CD4-positive, alpha-beta T cell (primary cell): Measurements from ENCODE around the gene HECTD1. TPM values are rescaled to one million over a fixed set of nuclear protein-coding genes. Genes with fewer than 3 reads are reported as not detected.

Source experiments
- ATAC-seq: fragments of 200-7000 bp; cut with Tn5 transposase; one replicate; pipeline ENCODE4 v1.10.0; 2022; ENCODE audit warnings: mild to moderate bottlenecking; ENCODE audit not compliant: poor library complexity
- CTCF ChIA-PET: fragments of 350-600 bp; sonication (Branson Sonifier 250); formaldehyde crosslinking; loops from one replicate; lab custom pipeline; 2021; ENCODE audit warnings: antibody characterized with exemption, inconsistent platforms; lab: Charles Lee
- POLR2A ChIA-PET: fragments of 350-600 bp; sonication (Branson Sonifier 250); formaldehyde crosslinking; loops from one replicate; lab custom pipeline; 2021; ENCODE audit warnings: antibody characterized with exemption, inconsistent platforms; lab: Charles Lee
- DNase-seq, 14 experiments: peaks; one replicate each; pipeline ENCODE4 v3.0.0-alpha.2; 2013 to 2020; ENCODE audit warnings: mixed read lengths in 2 of 14
- H3K27ac ChIP-seq, 2 donors: one replicate each; pipeline versions ENCODE4 v1.5.1 to v1.7.0; 2013; ENCODE audit warnings: low read length in 2 of 2, low read depth in 1 of 2, mild to moderate bottlenecking in 1 of 2
- H3K27me3 ChIP-seq, 2 experiments: 1 replicate in 1 of 2; 2 replicates in 1 of 2; pipeline versions ENCODE4 v1.6.1 to v1.7.0; 2013; ENCODE audit warnings: low read length in 2 of 2, control low read depth in 1 of 2, mild to moderate bottlenecking in 1 of 2, moderate library complexity in 1 of 2; ENCODE audit not compliant: insufficient read depth in 2 of 2, control insufficient read depth in 1 of 2
- H3K36me3 ChIP-seq: one replicate; pipeline ENCODE4 v1.6.1; 2013; ENCODE audit warnings: low read length, control low read depth; ENCODE audit not compliant: insufficient read depth
- H3K4me1 ChIP-seq: one replicate; pipeline ENCODE4 v1.6.1; 2013; ENCODE audit warnings: low read length, control low read depth; ENCODE audit not compliant: insufficient read depth
- H3K4me3 ChIP-seq: one replicate; pipeline ENCODE4 v1.5.1; 2013; ENCODE audit warnings: mild to moderate bottlenecking, low read length, moderate library complexity
- H3K9me3 ChIP-seq, 2 experiments: 1 replicate in 1 of 2; 2 replicates in 1 of 2; pipeline versions ENCODE4 v1.6.1 to v1.7.0; 2013; ENCODE audit warnings: low read length in 2 of 2, mild to moderate bottlenecking in 2 of 2, control low read depth in 1 of 2, moderate library complexity in 1 of 2; ENCODE audit not compliant: control insufficient read depth in 1 of 2, insufficient read depth in 1 of 2
- H3K27ac Mint-ChIP-seq: one replicate; pipeline ENCODE4 v1.8.0; 2020; ENCODE audit warnings: mixed read lengths
- H3K27me3 Mint-ChIP-seq: one replicate; pipeline ENCODE4 v1.8.0; 2021; ENCODE audit warnings: mixed read lengths
- H3K36me3 Mint-ChIP-seq: one replicate; pipeline ENCODE4 v1.8.0; 2021; ENCODE audit warnings: low read depth, mixed read lengths
- H3K4me1 Mint-ChIP-seq: one replicate; pipeline ENCODE4 v1.8.0; 2021; ENCODE audit warnings: low read depth, mixed read lengths
- H3K4me3 Mint-ChIP-seq: one replicate; pipeline ENCODE4 v1.8.0; 2020; ENCODE audit warnings: mild to moderate bottlenecking, mixed read lengths
- H3K9me3 Mint-ChIP-seq: one replicate; pipeline ENCODE4 v1.8.0; 2020; ENCODE audit warnings: mixed read lengths
- CTCF ChIP-seq: fragments of 200-600 bp; IDR thresholded peaks from one replicate; pipeline ENCODE4 v1.8.0; 2022; ENCODE audit warnings: antibody characterized with exemption, mild to moderate bottlenecking
- intact Hi-C, 2 experiments: fragments of 100-400 bp; cut with DNase I in 1 of 2; cut with micrococcal nuclease in 1 of 2; formaldehyde crosslinking; loops; one replicate each; pipeline versions ENCODE4 v1.15.1 to v1.9.0; 2023 to 2025; cut with DNase I, micrococcal nuclease
- total RNA-seq, 174 experiments: library from RNA in 2 of 174; stranded (reverse) in 2 of 174; gene quantifications; one replicate each; pipeline ENCODE4 v1.2.3 and lab custom pipeline; 2021 to 2026

HECTD1 gene
- total RNA-seq, 2 experiments from 2014 or later: 162 to 168 TPM

GRCh38 chr14:31241450-31242114 is 34.0 kb upstream of the HECTD1 start:
- no peak overlapping the region for H3K4me3 Mint-ChIP-seq
- intact Hi-C loops: no loop called here
- no peak overlapping the region for H3K4me3 ChIP-seq
- ATAC-seq: no peak
- no peaks in the 10 kb centered on the region for H3K27me3 ChIP-seq
- no peak for TF ChIP-seq CTCF
- no peaks in the 10 kb centered on the region for H3K9me3 ChIP-seq
- H3K36me3 ChIP-seq: no peaks in the 10 kb centered on the region
- peaks cover 10% of the 10 kb centered on the region for H3K4me1 ChIP-seq
- H3K36me3 Mint-ChIP-seq: no peaks in the 10 kb centered on the region
- POLR2A ChIA-PET: no interaction called here
- no peak for DNase-seq
- H3K27me3 Mint-ChIP-seq: no peaks in the 10 kb centered on the region
- no peak overlapping the region for H3K27ac ChIP-seq
- CTCF ChIA-PET: no interaction called here
- H3K4me1 Mint-ChIP-seq: peaks cover 4% of the 10 kb centered on the region
- H3K27ac Mint-ChIP-seq: no peak overlapping the region
- no peaks in the 10 kb centered on the region for H3K9me3 Mint-ChIP-seq

GRCh38 chr14:31239741-31240140 is 32.1 kb upstream of the HECTD1 start:
- POLR2A ChIA-PET: no interaction called here
- no peak overlapping the region for H3K4me3 Mint-ChIP-seq
- Histone ChIP-seq H3K36me3 (no peaks in the 10 kb centered on the region), H3K9me3 (no peaks in the 10 kb centered on the region), H3K4me1 (peaks cover 10% of the 10 kb centered on the region), H3K27ac (no peak overlapping the region), H3K4me3 (no peak overlapping the region), H3K27me3 (no peaks in the 10 kb centered on the region)
- peaks cover 4% of the 10 kb centered on the region for H3K4me1 Mint-ChIP-seq
- H3K36me3 Mint-ChIP-seq: no peaks in the 10 kb centered on the region
- no peaks in the 10 kb centered on the region for H3K27me3 Mint-ChIP-seq
- CTCF ChIA-PET: no interaction called here
- DNase-seq (no peak), ATAC-seq (no peak)
- TF ChIP-seq CTCF: no peak
- H3K9me3 Mint-ChIP-seq: no peaks in the 10 kb centered on the region
- no peak overlapping the region for H3K27ac Mint-ChIP-seq
- intact Hi-C loops: no loop called here

- H3K4me3 Mint-ChIP-seq: no peak overlapping the region
- Histone ChIP-seq H3K4me3 (no peak overlapping the region), H3K9me3 (no peaks in the 10 kb centered on the region), H3K27me3 (no peaks in the 10 kb centered on the region), H3K27ac (no peak overlapping the region), H3K36me3 (no peaks in the 10 kb centered on the region), H3K4me1 (no peaks in the 10 kb centered on the region)
- no peaks in the 10 kb centered on the region for H3K36me3 Mint-ChIP-seq
- H3K4me1 Mint-ChIP-seq: no peaks in the 10 kb centered on the region
- H3K9me3 Mint-ChIP-seq: no peaks in the 10 kb centered on the region
- no peak overlapping the region for H3K27ac Mint-ChIP-seq
- ChIA-PET CTCF (no interaction called here), POLR2A (no interaction called here)
- no peaks in the 10 kb centered on the region for H3K27me3 Mint-ChIP-seq
- no peak for ATAC-seq
- DNase-seq: no peak
- TF ChIP-seq CTCF: no peak
- intact Hi-C loops: no loop called here
Observed at GRCh38 chr14:31235462-31235861, 27.9 kb upstream of the HECTD1 start.
